Activated naive CD4-positive, alpha-beta T cell treated with anti-CD3 and anti-CD28 coated beads for 36 hours (primary cell): ENCODE data around the gene BEND3. TPM values are rescaled to one million over a fixed set of nuclear protein-coding genes. Genes with fewer than 3 reads are reported as not detected.

ENCODE experiments used
- CTCF ChIA-PET: fragments of 350-600 bp; sonication (Branson Sonifier 250); formaldehyde crosslinking; loops from one replicate; lab custom pipeline; 2021; ENCODE audit warnings: antibody characterized with exemption; lab: Charles Lee
- DNase-seq: peaks from one replicate; pipeline ENCODE4 v3.0.0-alpha.2; 2020
- H3K27ac Mint-ChIP-seq: one replicate; pipeline ENCODE4 v1.8.0; 2021; ENCODE audit warnings: mild to moderate bottlenecking, mixed read lengths
- H3K27me3 Mint-ChIP-seq: one replicate; pipeline ENCODE4 v1.8.0; 2021; ENCODE audit warnings: low read depth, mixed read lengths
- H3K36me3 Mint-ChIP-seq: one replicate; pipeline ENCODE4 v1.8.0; 2021; ENCODE audit warnings: low read depth, mixed read lengths
- H3K4me1 Mint-ChIP-seq: one replicate; pipeline ENCODE4 v1.8.0; 2021; ENCODE audit warnings: low read depth, mixed read lengths
- H3K4me3 Mint-ChIP-seq: one replicate; pipeline ENCODE4 v1.8.0; 2021; ENCODE audit warnings: mild to moderate bottlenecking, moderate library complexity, mixed read lengths
- H3K9me3 Mint-ChIP-seq: one replicate; pipeline ENCODE4 v1.8.0; 2021; ENCODE audit warnings: mixed read lengths
- intact Hi-C: fragments of 100-400 bp; cut with micrococcal nuclease; formaldehyde crosslinking; loops from one replicate; pipeline ENCODE4 v1.15.1; 2023
- total RNA-seq, 2 experiments: library from RNA; stranded (reverse); gene quantifications; one replicate each; pipeline ENCODE4 v1.2.3, GENCODE V29; 2021

The BEND3 gene
- total RNA-seq, 2 experiments from 2014 or later, result 2.0 to 2.6 TPM

GRCh38 chr6:107132330-107132954 lies 17.1 kb upstream of the BEND3 start:
- Mint-ChIP-seq H3K9me3 (no peaks in the 10 kb centered on the region), H3K4me1 (no peaks in the 10 kb centered on the region), H3K27ac (no peak overlapping the region), H3K36me3 (no peaks in the 10 kb centered on the region), H3K27me3 (no peaks in the 10 kb centered on the region), H3K4me3 (no peak overlapping the region)
- peak; percentile 47 for DNase-seq
- intact Hi-C loops, result loop anchor here (1.0 kb wide), 1 partner anchor 543 kb away; no protein-coding TSS in a partner anchor
- CTCF ChIA-PET, result interaction anchor here (0.5 to 1.3 kb wide), 5 partner anchors 400 to 970 kb away, joined by 3 to 4 read pairs (median 3); no protein-coding TSS in a partner anchor

- Mint-ChIP-seq H3K9me3 (no peaks in the 10 kb centered on the region), H3K4me1 (no peaks in the 10 kb centered on the region), H3K27ac (no peak overlapping the region), H3K36me3 (no peaks in the 10 kb centered on the region), H3K27me3 (no peaks in the 10 kb centered on the region), H3K4me3 (no peak overlapping the region)
- intact Hi-C loops, result loop anchor here (5.0 kb wide), 1 partner anchor 528 kb away; no protein-coding TSS in a partner anchor
- CTCF ChIA-PET, result interaction anchor here (0.6 kb wide), 1 partner anchor 738 kb away, joined by 3 read pairs; no protein-coding TSS in a partner anchor
- no peak for DNase-seq
Observed at GRCh38 chr6:107129370-107129925, 14.1 kb upstream of the BEND3 start.

- intact Hi-C loops, result loop anchor here (5.0 kb wide), 1 partner anchor 529 kb away; no protein-coding TSS in a partner anchor
- no peak for DNase-seq
- no peaks in the 10 kb centered on the region for H3K36me3 Mint-ChIP-seq
- H3K27ac Mint-ChIP-seq, result no peak overlapping the region
- no peaks in the 10 kb centered on the region for H3K4me1 Mint-ChIP-seq
- H3K27me3 Mint-ChIP-seq, result no peaks in the 10 kb centered on the region
- H3K4me3 Mint-ChIP-seq, result no peak overlapping the region
- no peaks in the 10 kb centered on the region for H3K9me3 Mint-ChIP-seq
- CTCF ChIA-PET, result interaction anchor here (0.6 kb wide), 1 partner anchor 739 kb away, joined by 3 read pairs; no protein-coding TSS in a partner anchor
Observed at GRCh38 chr6:107128577-107128976, 13.3 kb upstream of the BEND3 start.

GRCh38 chr6:107128175-107128574 lies 12.9 kb upstream of the BEND3 start:
- Mint-ChIP-seq H3K4me3 (no peak overlapping the region), H3K27me3 (no peaks in the 10 kb centered on the region), H3K27ac (no peak overlapping the region), H3K4me1 (no peaks in the 10 kb centered on the region), H3K9me3 (no peaks in the 10 kb centered on the region), H3K36me3 (no peaks in the 10 kb centered on the region)
- CTCF ChIA-PET, result no interaction called here
- intact Hi-C loops, result loop anchor here (5.0 kb wide), 1 partner anchor 529 kb away; no protein-coding TSS in a partner anchor
- DNase-seq, result no peak

GRCh38 chr6:107125771-107126170 lies 10.5 kb upstream of the BEND3 start:
- no peaks in the 10 kb centered on the region for H3K4me1 Mint-ChIP-seq
- H3K27ac Mint-ChIP-seq, result no peak overlapping the region
- no peak overlapping the region for H3K4me3 Mint-ChIP-seq
- no peak for DNase-seq
- intact Hi-C loops, result loop anchor here (5.0 kb wide), 1 partner anchor 532 kb away; no protein-coding TSS in a partner anchor
- no peaks in the 10 kb centered on the region for H3K27me3 Mint-ChIP-seq
- no peaks in the 10 kb centered on the region for H3K9me3 Mint-ChIP-seq
- CTCF ChIA-PET, result interaction anchor here (1.4 kb wide), 1 partner anchor 12 kb away, joined by 7 read pairs; no protein-coding TSS in a partner anchor
- H3K36me3 Mint-ChIP-seq, result no peaks in the 10 kb centered on the region

GRCh38 chr6:107124934-107125348 lies 9.6 kb upstream of the BEND3 start:
- no peak for DNase-seq
- H3K9me3 Mint-ChIP-seq, result no peaks in the 10 kb centered on the region

GRCh38 chr6:107123501-107123900 lies 8.2 kb upstream of the BEND3 start:
- Mint-ChIP-seq H3K4me3 (no peak overlapping the region), H3K36me3 (no peaks in the 10 kb centered on the region), H3K27me3 (no peaks in the 10 kb centered on the region), H3K27ac (no peak overlapping the region), H3K4me1 (no peaks in the 10 kb centered on the region), H3K9me3 (no peaks in the 10 kb centered on the region)
- no peak for DNase-seq
- intact Hi-C loops, result no loop called here
- CTCF ChIA-PET, result no interaction called here

More at GRCh38 chr6:107124934-107125348, 9.6 kb upstream of the BEND3 start:
- CTCF ChIA-PET, result no interaction called here
- no peaks in the 10 kb centered on the region for H3K36me3 Mint-ChIP-seq
- H3K4me1 Mint-ChIP-seq, result no peaks in the 10 kb centered on the region
- no peak overlapping the region for H3K27ac Mint-ChIP-seq
- H3K27me3 Mint-ChIP-seq, result no peaks in the 10 kb centered on the region
- intact Hi-C loops, result loop anchor here (5.0 kb wide), 1 partner anchor 532 kb away; no protein-coding TSS in a partner anchor
- H3K4me3 Mint-ChIP-seq, result no peak overlapping the region

- no peaks in the 10 kb centered on the region for H3K4me1 Mint-ChIP-seq
- CTCF ChIA-PET, result no interaction called here
- H3K27ac Mint-ChIP-seq, result no peak overlapping the region
- intact Hi-C loops, result no loop called here
- no peaks in the 10 kb centered on the region for H3K9me3 Mint-ChIP-seq
- H3K36me3 Mint-ChIP-seq, result no peaks in the 10 kb centered on the region
- no peaks in the 10 kb centered on the region for H3K27me3 Mint-ChIP-seq
- H3K4me3 Mint-ChIP-seq, result no peak overlapping the region
- DNase-seq, result no peak
Observed at GRCh38 chr6:107122748-107123147, 7.4 kb upstream of the BEND3 start.

GRCh38 chr6:107121964-107122495 lies 6.7 kb upstream of the BEND3 start:
- DNase-seq, result no peak
- Mint-ChIP-seq H3K9me3 (no peaks in the 10 kb centered on the region), H3K4me3 (no peak overlapping the region), H3K4me1 (no peaks in the 10 kb centered on the region), H3K27ac (no peak overlapping the region), H3K36me3 (no peaks in the 10 kb centered on the region), H3K27me3 (peaks cover under 1% of the 10 kb centered on the region)
- CTCF ChIA-PET, result no interaction called here
- intact Hi-C loops, result no loop called here

GRCh38 chr6:107121266-107121665 lies 6.0 kb upstream of the BEND3 start:
- H3K4me3 Mint-ChIP-seq, result no peak overlapping the region
- H3K27me3 Mint-ChIP-seq, result peaks cover 7% of the 10 kb centered on the region
- no peaks in the 10 kb centered on the region for H3K36me3 Mint-ChIP-seq
- CTCF ChIA-PET, result interaction anchor here (0.6 kb wide), 1 partner anchor 21 kb away, joined by 5 read pairs; no protein-coding TSS in a partner anchor
- no peaks in the 10 kb centered on the region for H3K9me3 Mint-ChIP-seq
- intact Hi-C loops, result no loop called here
- peaks cover 5% of the 10 kb centered on the region for H3K4me1 Mint-ChIP-seq
- no peak overlapping the region for H3K27ac Mint-ChIP-seq
- DNase-seq, result no peak

- H3K4me1 Mint-ChIP-seq, result peaks cover 10% of the 10 kb centered on the region
- intact Hi-C loops, result no loop called here
- no peaks in the 10 kb centered on the region for H3K36me3 Mint-ChIP-seq
- no peak overlapping the region for H3K27ac Mint-ChIP-seq
- CTCF ChIA-PET, result interaction anchor here (0.6 kb wide), 1 partner anchor 20 kb away, joined by 5 read pairs; no protein-coding TSS in a partner anchor
- DNase-seq, result no peak
- H3K9me3 Mint-ChIP-seq, result no peaks in the 10 kb centered on the region
- no peak overlapping the region for H3K4me3 Mint-ChIP-seq
- peaks cover 9% of the 10 kb centered on the region for H3K27me3 Mint-ChIP-seq
Observed at GRCh38 chr6:107120404-107120803, 5.1 kb upstream of the BEND3 start.

GRCh38 chr6:107118976-107119375 lies 3.7 kb upstream of the BEND3 start:
- Mint-ChIP-seq H3K36me3 (no peaks in the 10 kb centered on the region), H3K9me3 (no peaks in the 10 kb centered on the region), H3K4me1 (peaks cover 10% of the 10 kb centered on the region), H3K27me3 (peaks cover 9% of the 10 kb centered on the region), H3K4me3 (no peak overlapping the region), H3K27ac (no peak overlapping the region)
- DNase-seq, result no peak
- intact Hi-C loops, result loop anchor here (5.0 to 10.0 kb wide), 3 partner anchors 492 to 1176 kb away; partner anchors contain the start of genes AFG1L, ATG5, QRSL1 and RTN4IP1
- CTCF ChIA-PET, result interaction anchor here (0.6 kb wide), 1 partner anchor 121 kb away, joined by 3 read pairs; no protein-coding TSS in a partner anchor
